Measurements from ENCODE around the gene AUTS2. TPM values are rescaled to one million over a fixed set of nuclear protein-coding genes. Genes with fewer than 3 reads are reported as not detected.

Gene AUTS2
- total and polyA plus RNA-seq, 7 experiments from 2014 or later, result 0.40 to 31.7 (median 4.2) TPM

GRCh38 chr7:69690329-69690728 is 92.1 kb downstream of the AUTS2 start:
- ATAC-seq (no peak), DNase-seq (no peak)
- H3K9me3 Mint-ChIP-seq, result peaks cover 0 to 2% (median 0%) of the 10 kb centered on the region in 11 donors
- peaks cover 0 to under 1% (median 0%) of the 10 kb centered on the region in 7 donors for H3K4me1 Mint-ChIP-seq
- Histone ChIP-seq H3K27ac (ENCODE audit: low read depth, low read length) (no peak overlapping the region), H3K4me3 (ENCODE audit: low read length) (no peak overlapping the region), H3K36me3 (ENCODE audit: control insufficient read depth in 2 of 3, insufficient read depth in 3 of 3, low read length in 3 of 3) (no peaks in the 10 kb centered on the region), H3K27me3 (ENCODE audit: control insufficient read depth in 2 of 2, insufficient read depth in 2 of 2, low read length in 2 of 2) (no peaks in the 10 kb centered on the region), H3K4me1 (ENCODE audit: control insufficient read depth in 2 of 2, insufficient read depth in 2 of 2, low read length in 2 of 2) (peaks cover 0 to under 1% of the 10 kb centered on the region in 2 donors), H3K9me3 (ENCODE audit: control insufficient read depth in 2 of 3, low read length in 3 of 3) (no peaks in the 10 kb centered on the region)
- ChIA-PET POLR2A (no interaction called here), CTCF (no interaction called here)
- H3K36me3 Mint-ChIP-seq, result no peaks in the 10 kb centered on the region
- peaks cover 0 to 7% (median 6%) of the 10 kb centered on the region in 5 donors for H3K27me3 Mint-ChIP-seq
- H3K4me3 Mint-ChIP-seq, result no peak overlapping the region
- H3K27ac Mint-ChIP-seq, result no peak overlapping the region
- intact Hi-C loops (cut with micrococcal nuclease), result no loop called here

DNA sequence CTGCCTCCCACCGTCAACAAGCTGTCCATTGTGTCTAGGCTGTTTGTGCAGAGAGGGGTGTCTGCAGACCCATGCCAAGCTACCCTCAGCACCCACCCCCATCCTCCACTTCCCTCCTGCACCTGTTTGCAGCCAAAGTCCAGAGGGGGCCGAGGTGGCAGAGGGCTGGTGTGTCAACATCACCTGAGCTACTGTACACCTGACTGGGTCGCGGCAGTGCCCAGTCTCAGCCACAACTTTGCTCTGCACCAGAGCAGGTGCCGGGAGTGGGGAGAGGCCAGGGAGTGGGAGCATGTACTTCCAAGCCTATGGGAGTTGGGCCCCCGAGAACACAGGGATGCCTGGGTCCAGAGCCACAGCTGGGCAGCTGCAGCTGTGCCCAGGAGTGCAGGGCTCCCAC is 93.1 kb downstream of the AUTS2 start:
- Mint-ChIP-seq H3K27me3 (peaks cover 0 to 7% (median 6%) of the 10 kb centered on the region in 5 donors), H3K9me3 (peaks cover 0 to 2% (median 0%) of the 10 kb centered on the region in 11 donors), H3K36me3 (no peaks in the 10 kb centered on the region), H3K27ac (no peak overlapping the region), H3K4me3 (no peak overlapping the region), H3K4me1 (peaks cover 0 to 7% (median 5%) of the 10 kb centered on the region in 7 donors)
- DNase-seq (no peak), ATAC-seq (no peak)
- no peak overlapping the region for H3K27ac ChIP-seq (ENCODE audit: low read depth, low read length)
- H3K27me3 ChIP-seq (ENCODE audit: control insufficient read depth in 2 of 2, insufficient read depth in 2 of 2, low read length in 2 of 2), result no peaks in the 10 kb centered on the region
- H3K4me3 ChIP-seq (ENCODE audit: low read length), result no peak overlapping the region
- H3K9me3 ChIP-seq (ENCODE audit: control insufficient read depth in 2 of 3, low read length in 3 of 3), result no peaks in the 10 kb centered on the region
- no peaks in the 10 kb centered on the region for H3K36me3 ChIP-seq (ENCODE audit: control insufficient read depth in 2 of 3, insufficient read depth in 3 of 3, low read length in 3 of 3)
- peaks cover 0 to 8% of the 10 kb centered on the region in 2 donors for H3K4me1 ChIP-seq (ENCODE audit: control insufficient read depth in 2 of 2, insufficient read depth in 2 of 2, low read length in 2 of 2)
- CTCF ChIA-PET, result no interaction called here
- intact Hi-C loops (cut with micrococcal nuclease), result no loop called here
- POLR2A ChIA-PET, result no interaction called here

GRCh38 chr7:69691734-69692133 is 93.5 kb downstream of the AUTS2 start:
- CTCF ChIA-PET, result no interaction called here
- peaks cover 0 to 11% (median 5%) of the 10 kb centered on the region in 7 donors for H3K4me1 Mint-ChIP-seq

GRCh38 chr7:69692611-69693010 is 94.3 kb downstream of the AUTS2 start:
- CTCF ChIA-PET, result no interaction called here
- Histone ChIP-seq H3K4me1 (ENCODE audit: control insufficient read depth in 2 of 2, insufficient read depth in 2 of 2, low read length in 2 of 2) (peaks cover 0 to 17% of the 10 kb centered on the region in 2 donors), H3K4me3 (ENCODE audit: low read length) (no peak overlapping the region), H3K9me3 (ENCODE audit: control insufficient read depth in 2 of 3, low read length in 3 of 3) (no peaks in the 10 kb centered on the region), H3K27ac (ENCODE audit: low read depth, low read length) (no peak overlapping the region), H3K27me3 (ENCODE audit: control insufficient read depth in 2 of 2, insufficient read depth in 2 of 2, low read length in 2 of 2) (no peaks in the 10 kb centered on the region), H3K36me3 (ENCODE audit: control insufficient read depth in 2 of 3, insufficient read depth in 3 of 3, low read length in 3 of 3) (no peaks in the 10 kb centered on the region)
- no peak overlapping the region for H3K4me3 Mint-ChIP-seq
- intact Hi-C loops (cut with micrococcal nuclease), result no loop called here
- POLR2A ChIA-PET, result no interaction called here
- H3K27me3 Mint-ChIP-seq, result peaks cover 0 to 7% (median 6%) of the 10 kb centered on the region in 5 donors
- DNase-seq, result no peak
- peaks cover 0 to 12% (median 5%) of the 10 kb centered on the region in 7 donors for H3K4me1 Mint-ChIP-seq
- no peaks in the 10 kb centered on the region for H3K36me3 Mint-ChIP-seq
- no peak for ATAC-seq
- H3K9me3 Mint-ChIP-seq, result peaks cover 0 to 2% (median 0%) of the 10 kb centered on the region in 11 donors
- H3K27ac Mint-ChIP-seq, result no peak overlapping the region

More at GRCh38 chr7:69691734-69692133, 93.5 kb downstream of the AUTS2 start:
- H3K9me3 Mint-ChIP-seq, result peaks cover 0 to 2% (median 0%) of the 10 kb centered on the region in 11 donors
- no peaks in the 10 kb centered on the region for H3K27me3 ChIP-seq (ENCODE audit: control insufficient read depth in 2 of 2, insufficient read depth in 2 of 2, low read length in 2 of 2)
- no peaks in the 10 kb centered on the region for H3K9me3 ChIP-seq (ENCODE audit: control insufficient read depth in 2 of 3, low read length in 3 of 3)
- POLR2A ChIA-PET, result no interaction called here
- DNase-seq, result no peak
- H3K27ac Mint-ChIP-seq, result no peak overlapping the region
- H3K27me3 Mint-ChIP-seq, result peaks cover 0 to 7% (median 6%) of the 10 kb centered on the region in 5 donors
- no peak for ATAC-seq
- no peak overlapping the region for H3K4me3 ChIP-seq (ENCODE audit: low read length)
- peaks cover 0 to 13% of the 10 kb centered on the region in 2 donors for H3K4me1 ChIP-seq (ENCODE audit: control insufficient read depth in 2 of 2, insufficient read depth in 2 of 2, low read length in 2 of 2)
- H3K36me3 ChIP-seq (ENCODE audit: control insufficient read depth in 2 of 3, insufficient read depth in 3 of 3, low read length in 3 of 3), result no peaks in the 10 kb centered on the region
- no peaks in the 10 kb centered on the region for H3K36me3 Mint-ChIP-seq
- no peak overlapping the region for H3K4me3 Mint-ChIP-seq
- intact Hi-C loops (cut with micrococcal nuclease), result no loop called here
- H3K27ac ChIP-seq (ENCODE audit: low read depth, low read length), result no peak overlapping the region

DNA sequence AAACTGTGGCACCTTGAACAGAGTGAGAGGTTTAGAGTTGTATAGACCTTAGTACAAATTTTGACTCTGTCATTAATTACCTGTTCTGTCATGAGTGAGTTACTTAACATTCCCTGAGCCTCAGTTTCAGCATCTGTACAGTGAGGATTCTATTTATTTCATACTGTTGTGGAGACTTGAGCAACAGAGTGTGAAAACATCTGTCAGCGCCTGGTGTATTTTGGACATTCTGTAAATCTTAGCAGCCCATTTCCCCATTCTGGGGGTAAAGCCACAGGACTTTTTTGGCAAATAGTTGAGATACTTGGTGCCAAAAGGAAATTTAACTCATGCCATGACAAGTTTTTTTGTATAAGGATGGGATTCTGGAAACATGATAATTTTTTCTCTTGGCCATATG is 94.8 kb downstream of the AUTS2 start:
- ChIA-PET POLR2A (no interaction called here), CTCF (no interaction called here)
- peaks cover 0 to 7% (median 6%) of the 10 kb centered on the region in 5 donors for H3K27me3 Mint-ChIP-seq
- no peak overlapping the region for H3K4me3 Mint-ChIP-seq
- Histone ChIP-seq H3K4me3 (ENCODE audit: low read length) (no peak overlapping the region), H3K36me3 (ENCODE audit: control insufficient read depth in 2 of 3, insufficient read depth in 3 of 3, low read length in 3 of 3) (no peaks in the 10 kb centered on the region), H3K27ac (ENCODE audit: low read depth, low read length) (no peak overlapping the region), H3K4me1 (ENCODE audit: control insufficient read depth in 2 of 2, insufficient read depth in 2 of 2, low read length in 2 of 2) (peaks cover 0 to 17% of the 10 kb centered on the region in 2 donors), H3K9me3 (ENCODE audit: control insufficient read depth in 2 of 3, low read length in 3 of 3) (no peaks in the 10 kb centered on the region), H3K27me3 (ENCODE audit: control insufficient read depth in 2 of 2, insufficient read depth in 2 of 2, low read length in 2 of 2) (no peaks in the 10 kb centered on the region)
- H3K27ac Mint-ChIP-seq, result no peak overlapping the region
- no peak for DNase-seq
- intact Hi-C loops (cut with micrococcal nuclease), result no loop called here
- H3K4me1 Mint-ChIP-seq, result peaks cover 0 to 12% (median 5%) of the 10 kb centered on the region in 7 donors
- no peak for ATAC-seq
- H3K9me3 Mint-ChIP-seq, result peaks cover 0 to 2% (median 0%) of the 10 kb centered on the region in 11 donors
- H3K36me3 Mint-ChIP-seq, result no peaks in the 10 kb centered on the region

GRCh38 chr7:69696054-69696591 is 97.8 kb downstream of the AUTS2 start:
- intact Hi-C loops (cut with micrococcal nuclease), result no loop called here
- Mint-ChIP-seq H3K36me3 (no peaks in the 10 kb centered on the region), H3K27me3 (peaks cover 0 to 7% (median 6%) of the 10 kb centered on the region in 5 donors), H3K27ac (no peak overlapping the region), H3K4me3 (peak overlapping the region in 4 of 10 donors; percentile 3 to 34 (median 22)), H3K4me1 (peaks cover 0 to 12% (median 5%) of the 10 kb centered on the region in 7 donors), H3K9me3 (peaks cover 0 to 2% (median 0%) of the 10 kb centered on the region in 11 donors)
- no peak for DNase-seq
- H3K4me3 ChIP-seq (ENCODE audit: low read length), result no peak overlapping the region
- ChIA-PET CTCF (no interaction called here), POLR2A (no interaction called here)
- H3K27ac ChIP-seq (ENCODE audit: low read depth, low read length), result no peak overlapping the region
- peak; percentile 41 for ATAC-seq
- H3K36me3 ChIP-seq (ENCODE audit: control insufficient read depth in 2 of 3, insufficient read depth in 3 of 3, low read length in 3 of 3), result no peaks in the 10 kb centered on the region
- H3K9me3 ChIP-seq (ENCODE audit: control insufficient read depth in 2 of 3, low read length in 3 of 3), result no peaks in the 10 kb centered on the region
- peaks cover 0 to 17% of the 10 kb centered on the region in 2 donors for H3K4me1 ChIP-seq (ENCODE audit: control insufficient read depth in 2 of 2, insufficient read depth in 2 of 2, low read length in 2 of 2)
- no peaks in the 10 kb centered on the region for H3K27me3 ChIP-seq (ENCODE audit: control insufficient read depth in 2 of 2, insufficient read depth in 2 of 2, low read length in 2 of 2)

All from naive thymus-derived CD4-positive, alpha-beta T cell (primary cell).